ENCODE results near the gene NEMF.

DNA sequence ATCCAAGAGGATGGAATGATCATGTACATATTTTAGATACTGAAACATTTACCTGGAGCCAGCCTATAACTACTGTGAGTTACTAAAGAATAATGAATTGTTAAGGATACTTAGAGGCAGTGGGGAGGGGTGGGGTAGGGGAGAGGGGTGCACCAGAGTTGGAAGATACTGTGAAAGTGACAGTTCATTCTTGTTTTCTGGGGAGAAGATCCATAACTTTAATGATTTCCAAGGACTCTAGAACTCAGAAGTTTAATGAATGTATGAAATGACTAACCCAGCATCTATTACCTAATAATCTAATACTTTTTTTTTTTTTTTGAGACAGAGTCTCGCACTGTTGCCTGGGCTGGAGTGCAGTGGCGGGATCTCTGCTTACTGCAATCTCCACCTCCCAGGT lies 74.2 kb downstream of the NEMF start:
- TF ChIP-seq, protein P1, sequence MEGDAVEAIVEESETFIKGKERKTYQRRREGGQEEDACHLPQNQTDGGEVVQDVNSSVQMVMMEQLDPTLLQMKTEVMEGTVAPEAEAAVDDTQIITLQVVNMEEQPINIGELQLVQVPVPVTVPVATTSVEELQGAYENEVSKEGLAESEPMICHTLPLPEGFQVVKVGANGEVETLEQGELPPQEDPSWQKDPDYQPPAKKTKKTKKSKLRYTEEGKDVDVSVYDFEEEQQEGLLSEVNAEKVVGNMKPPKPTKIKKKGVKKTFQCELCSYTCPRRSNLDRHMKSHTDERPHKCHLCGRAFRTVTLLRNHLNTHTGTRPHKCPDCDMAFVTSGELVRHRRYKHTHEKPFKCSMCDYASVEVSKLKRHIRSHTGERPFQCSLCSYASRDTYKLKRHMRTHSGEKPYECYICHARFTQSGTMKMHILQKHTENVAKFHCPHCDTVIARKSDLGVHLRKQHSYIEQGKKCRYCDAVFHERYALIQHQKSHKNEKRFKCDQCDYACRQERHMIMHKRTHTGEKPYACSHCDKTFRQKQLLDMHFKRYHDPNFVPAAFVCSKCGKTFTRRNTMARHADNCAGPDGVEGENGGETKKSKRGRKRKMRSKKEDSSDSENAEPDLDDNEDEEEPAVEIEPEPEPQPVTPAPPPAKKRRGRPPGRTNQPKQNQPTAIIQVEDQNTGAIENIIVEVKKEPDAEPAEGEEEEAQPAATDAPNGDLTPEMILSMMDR (IDR thresholded peaks at IDR 0.05), result no peak
- TF ChIP-seq POLR2A (IDR thresholded peaks at IDR 0.05), result no peak

All from adrenal gland (tissue), 5 donors.